ENCODE data around the gene TMEM154. TPM values are rescaled to one million over a fixed set of nuclear protein-coding genes. Genes with fewer than 3 reads are reported as not detected.
A peak's percentile ranks its signal among the peaks of the same experiment; 100 is the strongest.

TMEM154 gene
- total RNA-seq, 1 experiment from 2014 or later, result 41.5 TPM

DNA sequence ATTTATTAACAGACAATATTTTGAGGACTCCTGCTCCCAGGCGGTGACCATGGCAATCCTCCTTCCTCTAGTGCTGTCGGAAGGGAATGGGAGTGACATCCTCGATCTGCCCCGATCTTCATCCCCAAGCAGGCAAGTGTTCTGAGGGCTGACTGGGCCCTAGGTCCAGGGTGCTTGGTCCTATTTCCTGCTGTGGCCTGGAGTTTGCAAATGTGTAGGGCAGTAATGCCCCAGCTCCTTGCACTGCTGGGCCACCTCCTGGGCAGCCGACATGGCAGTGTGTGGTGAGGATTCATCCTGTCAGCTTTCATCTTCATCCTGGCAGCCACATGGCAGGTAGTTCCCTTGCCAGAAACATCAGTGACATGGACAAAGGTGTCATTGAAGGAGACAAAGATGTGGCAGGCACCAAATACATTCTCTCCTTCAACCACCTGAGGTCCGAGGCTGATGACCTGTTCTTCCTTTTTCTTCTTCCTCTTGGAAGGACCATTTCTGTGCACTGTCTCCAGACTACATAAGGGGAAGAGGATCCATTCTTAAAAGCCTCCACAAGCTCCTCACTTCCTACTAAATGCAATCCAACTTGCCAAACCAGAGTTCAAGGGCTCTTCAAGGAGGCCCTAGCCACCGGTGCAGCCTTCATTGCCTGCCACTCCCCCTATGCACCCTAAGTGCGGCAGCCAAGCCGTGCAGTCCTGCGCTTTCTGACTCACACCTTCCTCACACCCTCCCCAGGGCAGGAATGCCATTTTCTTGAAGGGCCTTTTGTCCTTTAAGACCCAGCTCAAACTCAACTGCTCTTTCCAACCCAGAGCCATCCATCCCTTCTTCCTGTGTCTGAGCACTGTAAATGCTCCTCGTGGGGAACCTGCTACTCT, 65.7 kb downstream of the TMEM154 start:
- intact Hi-C loops (cut with micrococcal nuclease), result no loop called here
- no peaks in the 10 kb centered on the region for H3K27me3 Mint-ChIP-seq (ENCODE audit: insufficient read depth, unreplicated experiment)
- CTCF ChIA-PET, result interaction anchor here (1.2 kb wide), 1 partner anchor 74 kb away, joined by 3 read pairs; no protein-coding TSS in a partner anchor
- H3K4me1 Mint-ChIP-seq (ENCODE audit: insufficient read depth, unreplicated experiment), result no peaks in the 10 kb centered on the region
- no peak overlapping the region for H3K4me3 Mint-ChIP-seq (ENCODE audit: unreplicated experiment)
- H3K27ac Mint-ChIP-seq (ENCODE audit: low read depth, unreplicated experiment), result no peak overlapping the region
- H3K36me3 Mint-ChIP-seq (ENCODE audit: insufficient read depth, unreplicated experiment), result no peaks in the 10 kb centered on the region
- peak; percentile 53 for DNase-seq (ENCODE audit: unreplicated experiment)
- BruUV-seq (replicated peaks), result no TSS peak
- no peaks in the 10 kb centered on the region for H3K9me3 Mint-ChIP-seq (ENCODE audit: unreplicated experiment)
- TF ChIP-seq CTCF (IDR thresholded peaks at IDR 0.05; ENCODE audit: unreplicated experiment), result no peak
- POLR2A ChIA-PET, result no interaction called here

DNA sequence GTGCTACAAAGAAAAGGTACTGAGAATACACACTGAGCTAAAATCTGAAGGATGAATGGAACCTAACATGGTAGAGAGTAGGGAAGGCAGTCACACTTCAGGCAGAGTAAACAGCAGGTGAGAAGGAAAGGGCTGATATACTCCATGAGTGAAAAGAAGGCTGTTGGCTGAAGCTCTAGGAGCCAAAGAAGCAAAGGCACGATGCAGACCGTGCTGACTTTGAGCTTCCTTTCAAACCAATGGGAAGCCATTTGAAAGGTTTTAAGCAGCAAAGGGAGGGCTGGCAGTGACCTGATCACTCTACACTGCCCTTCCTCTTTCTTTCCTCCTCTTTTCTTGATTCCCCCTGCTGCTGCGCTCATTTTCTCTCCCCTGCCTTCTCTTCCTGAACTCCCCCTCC, 66.4 kb downstream of the TMEM154 start:
- BruUV-seq (replicated peaks), result no TSS peak
- ChIA-PET POLR2A (no interaction called here), CTCF (no interaction called here)
- Mint-ChIP-seq H3K27me3 (ENCODE audit: insufficient read depth, unreplicated experiment) (no peaks in the 10 kb centered on the region), H3K36me3 (ENCODE audit: insufficient read depth, unreplicated experiment) (no peaks in the 10 kb centered on the region), H3K9me3 (ENCODE audit: unreplicated experiment) (no peaks in the 10 kb centered on the region), H3K4me1 (ENCODE audit: insufficient read depth, unreplicated experiment) (no peaks in the 10 kb centered on the region), H3K27ac (ENCODE audit: low read depth, unreplicated experiment) (no peak overlapping the region), H3K4me3 (ENCODE audit: unreplicated experiment) (no peak overlapping the region)
- intact Hi-C loops (cut with micrococcal nuclease), result no loop called here
- no peak for TF ChIP-seq CTCF (IDR thresholded peaks at IDR 0.05; ENCODE audit: unreplicated experiment)
- DNase-seq (ENCODE audit: unreplicated experiment), result no peak

DNA sequence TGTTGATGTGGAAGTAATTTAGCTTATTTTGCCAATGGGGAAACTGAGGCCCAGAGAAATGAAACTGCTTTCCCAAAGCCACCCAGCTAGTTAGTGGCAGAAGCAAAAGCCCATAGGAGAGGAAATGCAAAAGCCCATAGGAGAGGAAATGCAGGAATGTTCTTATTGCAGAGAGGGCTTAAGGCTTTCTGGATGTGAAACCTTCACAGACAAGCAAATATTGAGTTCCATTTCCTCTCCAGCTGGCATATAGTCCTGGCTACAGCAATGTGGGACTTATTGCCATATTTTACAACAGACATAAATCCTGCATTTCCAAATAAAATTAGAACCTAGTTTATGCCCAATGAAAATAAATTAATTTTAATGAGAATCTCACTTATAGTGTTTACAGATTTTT, 69.7 kb downstream of the TMEM154 start:
- no peak overlapping the region for H3K4me3 Mint-ChIP-seq (ENCODE audit: unreplicated experiment)
- intact Hi-C loops (cut with micrococcal nuclease), result no loop called here
- POLR2A ChIA-PET, result interaction anchor here (1.7 kb wide), 1 partner anchor 74 kb away, joined by 3 read pairs; the partner anchor contains the start of gene FBXW7
- DNase-seq (ENCODE audit: unreplicated experiment), result no peak
- H3K9me3 Mint-ChIP-seq (ENCODE audit: unreplicated experiment), result no peaks in the 10 kb centered on the region
- no peaks in the 10 kb centered on the region for H3K4me1 Mint-ChIP-seq (ENCODE audit: insufficient read depth, unreplicated experiment)
- no TSS peak for BruUV-seq (replicated peaks)
- CTCF ChIA-PET, result interaction anchor here (1.0 kb wide), 1 partner anchor 31 kb away, joined by 3 read pairs; no protein-coding TSS in a partner anchor
- no peak overlapping the region for H3K27ac Mint-ChIP-seq (ENCODE audit: low read depth, unreplicated experiment)
- no peaks in the 10 kb centered on the region for H3K36me3 Mint-ChIP-seq (ENCODE audit: insufficient read depth, unreplicated experiment)
- TF ChIP-seq CTCF (IDR thresholded peaks at IDR 0.05; ENCODE audit: unreplicated experiment), result no peak
- no peaks in the 10 kb centered on the region for H3K27me3 Mint-ChIP-seq (ENCODE audit: insufficient read depth, unreplicated experiment)

DNA sequence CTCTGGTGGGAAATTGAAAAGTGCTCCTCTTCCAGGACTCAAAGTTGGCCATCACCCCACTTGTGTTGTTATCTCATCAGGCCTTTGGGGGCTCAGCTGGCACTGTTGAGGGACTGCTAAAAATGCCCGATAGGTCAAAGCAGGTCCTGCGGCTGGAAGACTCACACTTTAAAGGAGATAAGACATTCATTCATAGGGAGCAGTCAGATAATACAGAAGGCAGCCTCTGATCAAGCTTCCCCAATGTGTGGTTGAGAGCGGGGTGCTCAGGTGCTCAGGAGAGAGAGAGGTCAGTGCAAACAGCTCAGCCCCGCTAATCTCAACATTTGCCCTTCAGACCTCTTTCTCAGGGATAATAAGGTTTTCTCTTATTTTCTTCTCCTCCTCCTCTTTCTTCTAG, 70.3 kb downstream of the TMEM154 start:
- H3K27me3 Mint-ChIP-seq (ENCODE audit: insufficient read depth, unreplicated experiment), result no peaks in the 10 kb centered on the region
- no TSS peak for BruUV-seq (replicated peaks)
- H3K9me3 Mint-ChIP-seq (ENCODE audit: unreplicated experiment), result no peaks in the 10 kb centered on the region
- H3K4me1 Mint-ChIP-seq (ENCODE audit: insufficient read depth, unreplicated experiment), result no peaks in the 10 kb centered on the region
- no peaks in the 10 kb centered on the region for H3K36me3 Mint-ChIP-seq (ENCODE audit: insufficient read depth, unreplicated experiment)
- no peak overlapping the region for H3K4me3 Mint-ChIP-seq (ENCODE audit: unreplicated experiment)
- no peak overlapping the region for H3K27ac Mint-ChIP-seq (ENCODE audit: low read depth, unreplicated experiment)
- intact Hi-C loops (cut with micrococcal nuclease), result no loop called here
- no peak for TF ChIP-seq CTCF (IDR thresholded peaks at IDR 0.05; ENCODE audit: unreplicated experiment)
- DNase-seq (ENCODE audit: unreplicated experiment), result no peak
- ChIA-PET CTCF (interaction anchor here (0.8 to 1.0 kb wide), 2 partner anchors 32 to 108 kb away, joined by 3 read pairs; no protein-coding TSS in a partner anchor), POLR2A (interaction anchor here (1.7 kb wide), 1 partner anchor 73 kb away, joined by 3 read pairs; the partner anchor contains the start of gene FBXW7)
